ENCODE results near the gene PARM1.

GRCh38 chr4:74946196-74946595, 13.3 kb downstream of the PARM1 start:
- TF ChIP-seq CTCF (IDR thresholded peaks at IDR 0.05) (no peak), POLR2A (IDR thresholded peaks at IDR 0.05) (no peak)
